ENCODE data around the gene NOS1AP. TPM values are rescaled to one million over a fixed set of nuclear protein-coding genes. Genes with fewer than 3 reads are reported as not detected.
A peak's percentile ranks its signal among the peaks of the same experiment; 100 is the strongest.

Gene NOS1AP
- total and polyA plus RNA-seq, 8 donors = 2.2 to 6.2 (median 3.3) TPM

DNA sequence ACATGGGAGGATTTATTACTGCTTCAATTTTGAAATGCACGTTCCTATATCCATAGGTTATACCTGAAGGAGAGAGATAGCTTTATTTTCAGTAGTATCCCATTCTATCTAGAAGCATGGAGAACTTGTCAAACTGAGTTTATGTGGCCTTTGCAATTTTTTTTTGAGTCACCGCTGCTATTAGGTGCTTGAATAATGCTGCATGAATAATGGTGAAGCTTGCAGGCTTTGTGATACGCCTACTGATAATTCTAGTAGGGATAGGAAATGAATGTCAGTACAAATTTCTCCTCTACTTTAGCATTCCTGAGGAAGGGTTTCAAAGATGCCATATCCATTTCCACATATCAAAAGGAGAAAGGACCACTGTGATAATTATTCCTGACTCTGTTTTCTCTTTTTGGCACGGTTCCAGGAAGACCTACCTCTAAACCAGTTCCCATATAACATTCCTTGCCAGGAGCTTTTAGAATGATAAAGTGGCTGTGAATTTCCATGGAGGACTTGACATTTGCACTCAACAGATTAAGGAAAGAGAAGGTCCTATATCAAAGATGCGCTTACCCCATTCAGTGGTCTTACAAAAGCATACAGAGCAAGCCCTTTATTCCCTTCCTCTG, 223.7 kb downstream of the NOS1AP start:
- no peak overlapping the region for H3K27ac ChIP-seq
- no peaks in the 10 kb centered on the region for H3K9me3 ChIP-seq
- DNase-seq (no peak), ATAC-seq (no peak)
- H3K36me3 ChIP-seq = no peaks in the 10 kb centered on the region
- H3K4me1 ChIP-seq = no peaks in the 10 kb centered on the region
- no peak overlapping the region for H3K4me3 ChIP-seq
- no peaks in the 10 kb centered on the region for H3K27me3 ChIP-seq
- TF ChIP-seq, protein P1, sequence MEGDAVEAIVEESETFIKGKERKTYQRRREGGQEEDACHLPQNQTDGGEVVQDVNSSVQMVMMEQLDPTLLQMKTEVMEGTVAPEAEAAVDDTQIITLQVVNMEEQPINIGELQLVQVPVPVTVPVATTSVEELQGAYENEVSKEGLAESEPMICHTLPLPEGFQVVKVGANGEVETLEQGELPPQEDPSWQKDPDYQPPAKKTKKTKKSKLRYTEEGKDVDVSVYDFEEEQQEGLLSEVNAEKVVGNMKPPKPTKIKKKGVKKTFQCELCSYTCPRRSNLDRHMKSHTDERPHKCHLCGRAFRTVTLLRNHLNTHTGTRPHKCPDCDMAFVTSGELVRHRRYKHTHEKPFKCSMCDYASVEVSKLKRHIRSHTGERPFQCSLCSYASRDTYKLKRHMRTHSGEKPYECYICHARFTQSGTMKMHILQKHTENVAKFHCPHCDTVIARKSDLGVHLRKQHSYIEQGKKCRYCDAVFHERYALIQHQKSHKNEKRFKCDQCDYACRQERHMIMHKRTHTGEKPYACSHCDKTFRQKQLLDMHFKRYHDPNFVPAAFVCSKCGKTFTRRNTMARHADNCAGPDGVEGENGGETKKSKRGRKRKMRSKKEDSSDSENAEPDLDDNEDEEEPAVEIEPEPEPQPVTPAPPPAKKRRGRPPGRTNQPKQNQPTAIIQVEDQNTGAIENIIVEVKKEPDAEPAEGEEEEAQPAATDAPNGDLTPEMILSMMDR (IDR thresholded peaks at IDR 0.05) = no peak
- intact Hi-C loops (cut with DNase I) = no loop called here

DNA sequence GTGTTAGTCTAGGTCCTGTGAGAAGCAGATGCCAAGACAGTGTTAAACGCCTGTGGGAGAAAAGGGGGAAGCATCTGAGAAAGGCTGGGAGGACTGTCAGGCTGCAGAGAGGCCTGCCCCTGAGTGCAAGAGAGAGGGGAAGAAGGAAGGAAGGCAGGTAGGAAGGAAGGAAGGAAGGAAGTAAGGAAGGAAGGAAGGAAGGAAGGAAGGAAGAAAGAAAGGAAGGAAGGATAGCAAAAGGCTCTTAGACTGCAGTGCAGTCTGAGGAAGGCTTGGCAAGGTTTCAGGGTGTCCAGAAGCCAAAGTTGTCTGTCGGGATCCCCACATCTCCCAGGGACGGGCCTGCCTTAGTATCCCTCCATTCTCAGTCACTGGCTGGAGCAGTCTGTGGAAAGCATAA, 224.5 kb downstream of the NOS1AP start:
- Histone ChIP-seq H3K4me3 (no peak overlapping the region), H3K36me3 (no peaks in the 10 kb centered on the region), H3K27ac (peak overlapping the region in 1 of 2 donors; percentile 51), H3K9me3 (no peaks in the 10 kb centered on the region), H3K27me3 (no peaks in the 10 kb centered on the region), H3K4me1 (no peaks in the 10 kb centered on the region)
- intact Hi-C loops (cut with DNase I) = no loop called here
- DNase-seq = no peak
- TF ChIP-seq, protein P1 (IDR thresholded peaks at IDR 0.05) = no peak
- ATAC-seq = no peak

DNA sequence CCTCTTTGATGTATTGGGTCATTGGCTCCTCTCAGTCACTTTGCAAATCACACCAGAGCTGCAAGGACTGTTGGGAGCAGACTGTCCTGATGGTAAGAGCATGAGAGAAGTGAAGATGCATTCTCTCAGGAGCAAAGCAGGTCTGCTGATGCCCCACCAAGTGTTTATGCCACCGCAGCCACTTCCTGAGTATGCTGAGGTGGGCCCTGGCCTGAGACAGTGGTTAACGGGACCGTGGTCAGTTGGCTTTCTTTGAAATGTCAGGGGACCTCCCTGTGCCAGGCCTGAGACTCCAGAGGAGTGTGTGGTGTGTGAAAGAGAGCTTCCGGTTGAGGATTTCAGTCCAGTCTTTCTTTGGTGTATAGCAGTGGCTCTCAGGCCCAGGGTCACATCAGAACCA, 227.7 kb downstream of the NOS1AP start:
- TF ChIP-seq, protein P1 (IDR thresholded peaks at IDR 0.05) = no peak
- Histone ChIP-seq H3K4me1 (no peaks in the 10 kb centered on the region), H3K9me3 (no peaks in the 10 kb centered on the region), H3K27me3 (no peaks in the 10 kb centered on the region), H3K4me3 (no peak overlapping the region), H3K27ac (no peak overlapping the region), H3K36me3 (no peaks in the 10 kb centered on the region)
- ATAC-seq (no peak), DNase-seq (no peak)
- intact Hi-C loops (cut with DNase I) = no loop called here

DNA sequence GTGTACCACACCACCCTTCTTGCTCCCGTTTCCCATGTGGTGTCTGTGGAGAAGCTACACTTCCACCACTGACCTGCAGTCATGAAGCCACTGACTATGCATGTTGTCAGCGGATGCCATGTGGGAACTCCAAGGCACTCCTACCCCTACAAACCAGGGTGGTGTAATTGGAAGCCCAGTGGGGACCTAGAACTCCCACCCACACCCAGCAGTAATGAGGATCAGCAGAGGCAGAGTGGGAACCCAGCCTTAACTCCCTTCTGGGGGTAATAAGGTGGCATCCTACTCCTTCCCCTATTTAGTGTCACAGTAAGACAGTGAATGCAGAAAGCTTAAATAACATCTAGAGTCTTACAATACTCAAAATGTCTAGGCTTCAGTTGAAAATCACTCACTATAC, 228.8 kb downstream of the NOS1AP start:
- H3K4me3 ChIP-seq = no peak overlapping the region
- H3K27ac ChIP-seq = no peak overlapping the region
- H3K9me3 ChIP-seq = no peaks in the 10 kb centered on the region
- no peaks in the 10 kb centered on the region for H3K27me3 ChIP-seq
- H3K4me1 ChIP-seq = no peaks in the 10 kb centered on the region
- TF ChIP-seq, protein P1 (IDR thresholded peaks at IDR 0.05) = no peak
- intact Hi-C loops (cut with DNase I) = no loop called here
- H3K36me3 ChIP-seq = no peaks in the 10 kb centered on the region
- DNase-seq (no peak), ATAC-seq (no peak)

DNA sequence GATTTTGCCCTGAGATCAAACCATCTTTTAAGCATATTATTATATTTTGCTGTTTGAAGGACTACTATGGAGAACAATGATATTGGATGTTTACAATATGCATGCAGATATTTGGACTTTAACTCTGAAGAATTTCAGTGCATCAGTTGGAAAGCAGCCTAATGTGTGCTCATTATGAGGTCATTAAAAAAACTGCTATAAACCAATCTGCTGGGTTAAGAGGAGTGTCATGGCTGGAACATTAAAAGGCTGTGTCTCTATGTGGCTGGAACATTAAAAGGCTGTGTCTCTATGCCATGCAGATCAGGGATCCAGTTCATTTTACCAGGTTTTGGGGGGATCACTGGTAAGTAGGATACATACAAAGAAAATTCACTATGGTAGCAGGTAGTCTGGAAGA, 229.5 kb downstream of the NOS1AP start:
- Histone ChIP-seq H3K36me3 (no peaks in the 10 kb centered on the region), H3K9me3 (no peaks in the 10 kb centered on the region), H3K27ac (no peak overlapping the region), H3K4me3 (no peak overlapping the region), H3K4me1 (no peaks in the 10 kb centered on the region), H3K27me3 (no peaks in the 10 kb centered on the region)
- intact Hi-C loops (cut with DNase I) = no loop called here
- ATAC-seq (no peak), DNase-seq (no peak)
- TF ChIP-seq, protein P1 (IDR thresholded peaks at IDR 0.05) = no peak
